Right hindlimb (tissue), 1 donor: ENCODE results near the gene WDR45B.

Experiments used
- DNase-seq: peaks from one replicate; pipeline ENCODE4 v3.0.0-alpha.2; 2018

WDR45B gene

DNA sequence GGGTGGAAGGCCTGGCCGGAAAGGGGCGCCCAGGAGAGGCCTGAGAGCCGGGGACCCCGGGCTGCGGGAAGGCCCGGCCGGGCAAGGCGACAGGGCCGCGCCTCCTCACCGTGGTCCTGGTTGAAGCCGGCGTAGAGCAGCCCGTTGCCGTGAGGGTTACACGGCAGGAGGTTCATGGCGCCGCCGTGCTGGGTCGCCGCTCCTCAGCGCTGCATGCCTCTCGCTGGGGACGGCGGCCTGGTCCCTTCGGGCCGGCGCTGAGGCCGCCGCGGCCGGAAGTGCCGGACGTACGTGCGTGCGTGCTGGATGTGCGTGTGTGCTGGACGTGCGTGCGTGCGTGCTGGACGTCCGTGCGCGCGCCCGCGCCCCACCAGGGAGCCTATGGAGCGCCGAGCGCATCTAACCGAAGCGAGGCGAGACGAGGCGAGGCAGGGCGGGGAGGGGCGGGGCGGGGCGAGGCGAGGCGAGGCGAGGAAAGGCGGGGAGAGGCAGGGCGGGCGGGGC, at the start of gene WDR45B:
TSS of gene WDR45B (minus strand) at position 280 of the 504 bp plus-strand sequence. CDS start at position 176, 104 bp downstream.
- DNase-seq = peak; percentile 98

DNA sequence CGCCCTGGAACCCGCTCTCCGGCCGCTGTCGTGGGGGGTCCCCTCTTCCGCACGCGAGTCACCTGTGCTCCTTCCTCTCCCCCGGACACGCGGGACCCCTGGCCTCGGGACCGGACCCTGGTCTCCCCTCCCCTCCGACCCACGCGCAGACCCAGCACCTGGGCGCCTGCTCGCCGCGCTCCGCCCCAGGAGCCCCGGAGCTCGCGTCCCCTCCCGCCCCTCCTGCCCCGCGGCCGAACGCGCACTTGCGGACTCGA, 49.5 kb upstream of the WDR45B start:
- no peak for DNase-seq

DNA sequence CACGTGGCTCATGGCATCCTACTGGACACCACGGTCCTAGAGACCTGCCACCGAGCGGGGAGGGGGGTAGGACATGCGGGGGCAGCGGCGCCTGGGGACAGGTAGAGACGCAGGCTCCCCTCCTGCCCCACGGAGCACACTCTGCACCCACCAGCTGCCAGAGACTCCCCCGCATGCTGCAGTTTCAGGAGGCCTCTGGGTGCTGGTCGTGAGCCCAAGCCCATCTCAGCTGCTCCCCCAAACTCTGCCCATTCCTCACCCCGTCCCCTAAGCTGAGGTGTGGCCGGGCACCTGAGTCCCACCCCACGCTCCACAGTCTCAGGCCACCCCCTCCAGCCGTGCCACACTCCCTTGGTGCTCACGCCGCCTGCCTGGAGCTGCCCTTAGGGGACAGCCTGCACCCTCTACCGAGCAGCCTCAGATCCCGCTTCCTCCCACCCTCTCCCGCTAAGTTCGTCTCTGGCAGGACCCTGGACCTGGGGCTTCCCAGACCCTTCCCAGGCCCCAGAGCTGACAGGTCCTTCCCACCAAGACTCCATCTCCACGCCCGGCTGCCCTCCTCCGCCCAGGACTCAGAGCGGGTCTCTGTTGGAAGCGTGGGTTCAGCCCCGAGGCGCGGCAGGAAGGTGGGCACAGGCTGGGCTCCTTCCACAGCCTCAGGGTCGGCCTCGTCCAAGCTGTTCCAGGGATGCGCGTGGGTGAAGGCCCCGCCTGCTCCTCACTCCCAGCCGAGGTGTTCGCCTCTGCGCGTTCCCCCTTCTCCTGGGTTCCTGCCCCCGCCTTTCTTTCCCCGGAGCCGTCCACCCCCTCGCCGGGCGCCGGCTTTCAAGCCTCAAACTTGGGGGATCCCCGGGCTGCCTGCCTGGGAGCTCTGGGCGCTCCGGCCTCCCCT, 48.9 kb upstream of the WDR45B start:
- no peak for DNase-seq

DNA sequence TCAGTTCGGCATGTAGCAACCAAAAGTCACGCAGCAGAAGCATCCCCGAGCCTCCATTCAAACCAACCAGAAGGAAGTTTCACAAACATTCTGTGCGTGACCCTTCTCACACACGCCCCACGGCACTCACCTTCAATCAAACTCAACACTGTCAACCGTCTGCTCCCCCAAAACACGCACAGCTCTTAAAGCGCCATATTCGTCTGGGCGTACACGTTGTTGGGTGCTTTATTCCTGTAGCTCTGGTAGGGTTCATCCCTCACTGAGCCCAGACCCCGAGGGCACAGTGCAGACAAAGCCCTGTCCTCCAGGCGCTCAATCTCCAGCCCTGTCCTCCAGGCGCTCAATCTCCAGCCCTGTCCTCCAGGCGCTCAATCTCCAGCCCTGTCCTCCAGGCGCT, 48.0 kb upstream of the WDR45B start:
- no peak for DNase-seq

DNA sequence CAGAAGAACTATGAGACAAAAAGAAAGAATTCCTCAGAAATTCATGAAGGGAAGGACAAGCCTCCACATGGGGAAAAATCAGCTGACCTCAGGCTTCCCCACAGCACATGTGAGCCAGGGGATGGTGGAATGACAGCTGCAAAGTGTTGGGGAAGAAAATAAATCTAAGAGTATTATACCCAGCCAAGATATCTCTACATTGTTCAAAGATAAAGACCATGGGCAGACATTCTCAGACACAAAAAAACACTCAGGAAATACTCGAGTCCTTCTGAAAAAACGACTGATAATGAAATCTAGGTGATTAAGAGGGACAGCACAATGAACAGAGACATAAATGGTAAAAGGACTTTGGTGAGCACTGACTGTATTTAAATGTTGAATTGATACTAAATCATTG, 46.4 kb upstream of the WDR45B start:
- DNase-seq = no peak

DNA sequence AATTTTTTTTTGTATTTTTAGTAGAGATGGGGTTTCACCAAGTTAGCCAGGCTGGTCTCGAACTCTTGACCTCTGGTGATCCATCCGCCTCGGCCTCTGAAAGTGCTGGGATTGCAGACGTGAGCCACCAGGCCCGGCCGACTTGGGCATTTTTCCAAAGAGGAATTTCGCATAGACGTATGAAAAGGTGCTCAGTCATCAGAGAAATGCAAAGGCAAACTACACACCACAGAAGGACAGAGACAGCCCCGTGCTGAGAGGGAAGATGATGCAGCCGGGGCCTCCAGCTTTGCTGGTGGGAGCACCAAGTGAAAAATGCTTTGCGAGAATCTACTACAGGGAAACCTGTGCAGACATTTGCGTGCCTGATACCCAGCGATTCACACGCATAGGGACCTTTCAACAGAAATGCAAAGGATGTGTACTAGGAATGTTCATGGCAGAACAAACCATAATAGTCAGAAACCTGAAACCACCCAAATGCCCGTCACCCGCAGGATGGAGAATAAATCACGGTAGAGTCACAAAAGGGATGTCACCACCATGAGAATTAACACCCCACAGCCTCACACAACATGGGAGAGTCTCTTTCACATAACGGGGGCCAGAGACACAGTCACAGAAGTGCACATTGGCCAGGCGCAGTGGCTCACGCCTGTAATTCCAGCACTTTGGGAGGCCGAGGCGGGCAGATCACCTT, 45.1 kb upstream of the WDR45B start:
- DNase-seq = no peak

DNA sequence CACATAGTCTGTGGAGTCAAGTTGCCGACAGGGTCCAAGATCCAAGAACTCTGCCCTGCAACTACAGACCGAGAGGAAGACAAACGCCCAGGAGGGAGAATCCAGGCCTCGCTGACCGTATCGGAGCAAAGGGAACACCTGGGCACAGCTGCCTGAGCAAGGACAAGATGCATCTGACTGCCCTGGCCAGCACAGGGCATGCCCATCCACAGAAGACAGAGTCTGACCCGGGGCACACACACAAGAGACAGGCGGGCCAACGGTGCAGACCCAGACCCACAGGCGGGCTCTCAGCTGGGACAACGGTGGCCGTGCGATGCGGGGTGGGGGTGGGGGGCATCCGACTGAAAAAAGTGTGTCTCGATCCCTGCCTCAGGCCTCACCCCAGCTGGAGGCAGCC, 44.0 kb upstream of the WDR45B start:
- DNase-seq = no peak

DNA sequence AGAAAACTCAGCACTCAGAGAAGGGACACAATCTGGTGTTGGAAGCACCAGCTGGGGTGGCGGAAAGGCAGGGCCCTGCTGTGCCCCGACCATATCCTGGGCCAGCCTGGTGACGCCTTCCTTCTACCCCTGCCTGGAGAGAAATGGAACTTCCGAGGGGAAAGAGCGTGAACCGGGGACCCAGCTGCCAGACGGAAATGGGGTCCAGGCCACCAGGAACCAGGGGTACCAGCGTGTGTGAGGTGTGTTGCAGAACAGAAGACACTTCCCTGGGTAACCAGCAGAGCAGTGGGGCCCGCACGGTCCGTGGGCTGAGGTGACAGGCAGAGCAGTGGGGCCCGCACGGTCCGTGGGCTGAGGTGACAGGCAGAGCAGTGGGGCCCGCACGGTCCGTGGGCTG, 43.5 kb upstream of the WDR45B start:
- DNase-seq = no peak

DNA sequence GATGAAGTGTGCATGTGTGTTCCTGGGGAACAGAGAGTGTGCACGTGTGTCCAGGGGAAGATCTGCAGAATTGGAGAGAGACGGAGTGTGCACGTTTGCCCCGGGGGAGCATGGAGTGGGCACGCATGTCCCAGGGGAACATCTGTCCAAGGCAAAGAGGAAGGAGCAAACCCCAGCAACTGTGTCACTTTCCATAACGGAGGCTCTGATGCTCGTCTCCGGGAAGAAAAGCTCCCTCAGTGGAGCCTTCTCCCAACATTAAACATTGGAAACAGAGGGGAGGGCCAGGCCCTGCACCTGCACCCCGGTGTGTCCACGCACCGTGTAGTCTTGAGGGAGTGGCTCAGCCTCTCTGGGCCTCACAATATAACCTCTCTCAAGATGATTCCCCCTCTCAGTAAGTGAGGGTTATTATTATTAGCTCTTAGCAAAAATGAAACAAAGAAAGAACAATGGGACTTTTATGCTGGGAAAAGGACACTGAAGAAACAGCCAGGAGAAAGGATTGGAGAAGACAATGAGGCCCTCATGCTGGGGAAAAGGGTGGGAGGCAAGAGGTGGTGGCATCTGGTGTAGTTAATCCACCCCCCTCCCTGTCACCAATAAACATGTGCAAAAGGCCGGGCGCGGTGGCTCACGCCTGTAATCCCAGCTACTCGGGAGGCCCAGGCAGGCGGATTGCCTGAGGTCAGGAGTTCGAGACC, 42.7 kb upstream of the WDR45B start:
- DNase-seq = no peak

DNA sequence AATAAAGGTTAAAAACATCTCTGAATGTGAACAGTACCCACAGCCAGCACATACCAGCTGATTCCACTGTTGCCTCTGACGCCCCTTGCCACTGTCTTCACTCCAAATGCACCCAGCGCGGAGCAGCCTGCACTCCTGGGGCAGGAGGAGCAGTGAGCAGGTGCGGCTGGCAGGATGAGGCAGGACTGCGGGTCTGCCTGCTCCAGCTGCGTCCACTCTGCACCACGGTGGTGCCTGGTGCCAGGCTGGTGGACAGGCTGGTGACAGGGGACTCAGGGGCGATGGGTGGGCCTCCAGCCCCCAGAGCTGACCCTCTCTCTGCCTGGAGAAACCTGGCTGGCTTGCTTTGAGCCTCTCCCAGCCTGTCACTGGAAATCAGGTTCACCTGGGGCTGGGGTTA, 40.8 kb upstream of the WDR45B start:
- no peak for DNase-seq

DNA sequence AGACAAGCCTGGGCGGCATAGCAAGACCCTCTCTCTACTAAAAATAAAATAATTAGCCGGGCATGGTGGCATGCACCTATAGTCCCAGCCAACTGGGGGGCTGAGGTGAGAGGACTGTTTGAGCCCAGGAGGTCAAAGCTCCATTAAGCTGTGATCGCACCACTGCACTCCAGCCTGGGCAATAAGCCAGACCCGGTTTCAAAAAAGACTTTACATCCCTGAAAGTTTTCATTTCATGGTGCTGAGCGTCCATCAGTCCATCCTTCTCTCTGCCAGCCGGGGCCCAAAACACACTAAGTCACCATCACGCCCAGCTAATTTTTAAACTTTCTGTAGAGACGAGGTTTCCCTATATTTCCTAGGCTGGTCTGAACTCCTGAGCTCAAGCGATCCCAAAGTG, 39.6 kb upstream of the WDR45B start:
- DNase-seq = no peak

DNA sequence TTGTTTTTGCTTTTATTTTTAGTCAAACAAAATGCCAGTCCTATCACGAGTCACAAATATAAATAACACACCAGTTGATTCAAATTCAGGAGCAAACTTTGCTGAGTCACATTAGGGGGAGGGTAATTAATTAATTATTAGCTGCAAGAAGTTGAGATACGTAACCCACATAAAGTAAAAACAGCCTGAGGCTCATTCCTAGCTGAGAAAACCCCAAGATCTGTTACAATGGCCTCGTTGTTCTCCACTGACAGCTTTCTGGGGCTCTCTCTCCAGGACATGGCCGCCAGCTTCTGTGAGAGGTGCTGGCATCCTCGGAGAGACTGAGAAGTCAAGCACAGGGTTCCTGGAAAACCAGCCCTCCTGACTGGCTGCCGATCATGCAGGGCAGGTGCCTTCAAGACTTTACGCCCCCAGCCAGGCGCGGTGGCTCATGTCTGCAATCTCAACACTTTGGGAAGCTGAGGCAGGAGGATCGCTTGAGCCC, 39.2 kb upstream of the WDR45B start:
- no peak for DNase-seq

DNA sequence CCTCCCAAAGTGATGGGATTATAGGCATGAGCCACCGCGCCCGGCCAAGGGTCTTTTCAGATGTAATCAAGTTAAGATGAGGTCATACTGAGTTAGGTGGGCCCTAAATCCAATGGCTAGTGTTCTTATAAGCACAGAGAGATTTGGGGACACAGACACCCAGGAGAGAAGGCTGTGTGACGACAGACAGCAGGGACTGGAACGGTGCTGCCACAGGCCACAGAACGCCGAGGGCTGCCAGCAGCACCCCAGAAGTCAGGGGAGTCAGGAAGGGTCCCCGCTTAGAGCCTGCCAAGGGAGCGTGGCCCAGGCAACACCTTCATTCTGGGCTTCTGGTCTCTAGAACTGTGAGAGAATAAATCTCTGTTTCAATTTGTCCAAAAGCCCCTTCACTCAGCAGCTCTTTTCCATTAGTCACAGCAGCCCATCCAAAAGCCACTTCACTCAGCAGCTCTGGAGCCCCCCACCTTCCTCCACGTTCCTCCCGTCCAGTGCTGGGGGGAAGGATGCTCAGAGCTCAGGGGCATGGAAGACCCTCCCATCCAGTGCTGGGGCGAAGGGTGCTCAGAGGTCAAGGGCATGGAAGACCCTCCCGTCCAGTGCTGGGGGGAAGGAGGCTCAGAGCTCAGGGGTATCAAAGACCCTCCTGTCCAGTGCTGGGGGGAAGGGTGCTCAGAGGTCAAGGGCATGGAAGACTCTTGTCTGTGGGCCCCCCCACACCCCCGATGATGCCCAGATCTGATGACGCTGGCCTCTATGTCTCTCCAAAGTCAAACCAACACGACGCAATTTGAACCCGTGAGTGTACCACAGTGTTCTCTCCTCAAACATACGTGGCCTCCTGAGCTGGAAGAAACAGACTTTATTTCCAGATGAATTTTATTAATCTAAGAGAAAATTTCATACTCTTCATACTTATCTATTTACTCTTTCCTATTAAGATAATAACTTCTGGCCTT, 38.4 kb upstream of the WDR45B start:
- DNase-seq = no peak

DNA sequence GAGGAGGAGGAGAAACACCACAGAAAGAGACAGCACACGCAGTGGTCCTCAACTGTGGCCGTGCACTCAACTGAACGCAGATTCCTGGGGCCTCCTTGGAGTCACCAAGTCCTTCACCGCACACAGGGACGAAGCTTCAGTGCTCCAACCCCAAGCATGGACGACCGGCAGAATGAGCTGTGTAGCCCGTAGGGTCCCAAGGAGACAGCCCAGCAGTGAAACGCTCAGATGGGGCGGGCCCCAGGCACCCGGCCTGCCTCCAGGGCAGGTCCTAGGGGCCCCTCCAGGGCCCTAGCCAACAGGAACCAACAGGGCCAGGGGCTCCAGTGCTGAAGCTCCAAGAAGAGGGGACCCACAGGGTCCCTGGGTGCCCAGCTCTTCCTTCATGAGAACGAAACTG, 37.0 kb upstream of the WDR45B start:
- DNase-seq = no peak

DNA sequence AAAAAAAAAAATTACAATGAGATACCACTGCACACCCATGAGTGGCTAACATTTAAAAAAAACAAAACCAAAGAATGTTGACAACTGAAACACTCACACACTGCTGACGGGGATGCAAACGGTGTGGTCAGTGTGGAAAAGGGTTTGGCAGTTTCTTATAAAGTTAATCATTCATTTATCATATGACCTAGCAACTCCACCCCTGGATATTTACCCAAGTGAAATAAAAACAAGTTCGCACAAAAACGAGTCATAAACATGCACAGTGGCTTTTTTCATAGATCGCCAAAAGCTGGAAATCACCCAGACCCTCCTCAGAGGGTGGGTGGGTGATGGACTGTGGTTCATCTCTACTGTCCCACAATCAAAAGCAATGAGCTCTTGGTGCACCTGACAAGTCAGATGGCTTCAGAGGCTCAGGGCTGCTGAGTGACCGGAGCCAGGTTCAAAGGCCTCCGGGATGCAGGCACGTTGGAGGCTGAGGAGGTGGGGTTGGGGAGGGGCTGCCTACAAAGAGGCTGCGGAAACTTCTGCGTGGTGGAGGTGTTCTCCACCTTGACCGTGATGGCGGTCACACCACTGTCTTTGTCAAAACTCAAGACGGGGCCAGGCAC, 36.1 kb upstream of the WDR45B start:
- DNase-seq = no peak

DNA sequence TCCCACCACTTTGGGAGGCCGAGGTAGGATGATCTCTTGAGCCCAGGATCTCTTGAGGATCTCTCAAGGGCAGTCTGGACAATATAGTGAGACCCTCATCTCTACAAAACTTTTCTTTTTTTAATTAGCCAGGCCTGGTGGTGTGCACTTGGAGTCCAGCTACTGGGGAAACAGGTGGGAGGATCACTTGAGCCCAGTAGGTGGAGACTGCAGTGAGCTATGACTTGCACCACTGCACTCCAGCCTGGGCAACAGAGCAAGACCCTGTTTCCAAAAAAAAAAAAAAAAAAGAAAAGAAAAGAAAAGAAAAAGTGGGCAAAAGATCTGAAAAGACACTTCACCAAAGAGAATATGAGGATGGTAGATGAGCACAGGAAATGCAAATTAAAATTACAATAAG, 35.3 kb upstream of the WDR45B start:
- no peak for DNase-seq

DNA sequence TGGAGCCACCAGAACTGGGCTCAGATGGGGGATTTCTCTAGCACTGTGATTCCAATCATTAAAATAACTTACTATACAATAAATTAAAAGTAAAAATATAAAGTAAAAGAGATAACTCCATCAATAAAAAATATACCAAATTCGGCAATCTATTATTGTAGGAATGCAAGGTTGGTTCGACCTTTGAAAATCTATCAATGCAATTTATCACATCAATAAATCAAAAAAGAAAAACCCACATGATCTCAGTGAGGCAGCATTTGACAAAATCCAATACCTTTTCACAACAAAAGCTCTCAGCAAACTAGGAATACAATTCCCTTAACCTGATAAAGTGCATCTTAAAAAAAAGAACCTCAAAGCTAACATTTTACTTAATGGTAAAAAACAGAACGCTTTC, 33.3 kb upstream of the WDR45B start:
- no peak for DNase-seq

DNA sequence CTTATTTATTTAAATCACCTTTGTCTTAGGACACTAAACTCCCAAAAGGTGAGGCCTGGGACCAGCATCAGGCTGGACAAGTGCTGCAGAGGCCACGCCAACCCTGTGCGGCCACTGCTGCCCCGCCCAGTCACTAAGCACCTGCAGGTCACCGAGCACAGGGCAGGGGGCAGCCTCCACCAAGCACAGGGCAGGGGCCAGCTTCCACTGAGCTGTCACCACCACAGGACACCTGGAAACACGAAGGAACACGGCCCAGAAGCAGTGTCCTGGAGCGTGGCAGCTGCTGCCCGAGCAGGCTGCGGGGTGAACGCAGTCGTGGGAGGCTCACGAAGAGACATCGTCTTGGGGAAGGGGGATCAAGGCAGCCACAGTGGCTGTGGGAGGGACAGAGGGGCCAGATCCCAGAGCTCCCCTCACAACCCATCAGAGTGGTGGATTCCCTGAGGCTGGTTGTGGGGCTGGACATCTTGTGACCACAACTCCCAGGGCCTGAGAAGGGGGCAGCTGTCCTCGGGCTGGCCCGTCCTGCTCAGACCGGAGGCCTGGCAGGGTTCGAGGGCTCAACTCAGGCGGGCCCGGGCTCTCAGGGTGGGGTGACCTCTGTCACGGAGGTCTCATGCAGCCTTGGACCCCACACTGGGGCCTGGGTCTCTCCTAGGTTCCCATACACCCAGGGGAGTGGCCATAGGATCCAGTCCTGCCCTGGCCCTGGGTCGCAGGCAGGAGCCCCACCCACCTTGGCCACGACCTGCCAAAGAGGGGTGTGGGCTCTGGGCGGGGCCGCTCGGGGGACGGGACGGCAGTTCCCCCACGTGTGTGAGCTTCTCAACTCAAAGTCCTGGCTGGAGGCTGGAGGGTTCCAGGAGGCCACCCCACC, 31.6 kb upstream of the WDR45B start:
- DNase-seq = no peak

DNA sequence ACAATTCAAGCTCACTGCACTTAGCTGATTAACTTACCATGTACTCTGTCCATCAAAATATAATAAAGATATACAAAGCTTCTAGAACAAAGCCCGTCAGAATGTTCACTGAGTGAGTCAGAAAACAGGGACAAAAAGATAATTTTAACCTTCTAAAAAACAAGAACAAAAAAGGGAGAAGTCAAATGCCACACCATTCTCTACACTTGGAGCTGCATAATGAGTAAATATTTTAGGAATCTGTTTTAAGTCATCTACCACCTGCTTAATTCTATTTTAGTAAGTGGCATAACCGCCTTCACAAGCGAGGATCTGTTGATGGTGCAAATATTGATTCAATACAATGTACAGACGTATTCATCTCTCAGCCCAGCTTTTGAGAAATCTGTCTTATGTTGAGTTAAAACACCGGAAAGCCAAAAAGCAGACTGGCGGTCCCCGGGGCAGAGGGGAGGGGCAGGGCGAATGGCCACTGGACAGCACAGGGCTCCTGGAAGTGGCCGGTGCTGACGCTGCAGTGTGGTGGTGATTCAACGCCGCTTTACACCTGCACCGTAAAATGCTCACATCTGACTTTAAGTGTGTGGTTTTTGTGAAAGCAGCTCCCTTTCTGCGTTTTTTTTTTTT, 30.1 kb upstream of the WDR45B start:
- no peak for DNase-seq

DNA sequence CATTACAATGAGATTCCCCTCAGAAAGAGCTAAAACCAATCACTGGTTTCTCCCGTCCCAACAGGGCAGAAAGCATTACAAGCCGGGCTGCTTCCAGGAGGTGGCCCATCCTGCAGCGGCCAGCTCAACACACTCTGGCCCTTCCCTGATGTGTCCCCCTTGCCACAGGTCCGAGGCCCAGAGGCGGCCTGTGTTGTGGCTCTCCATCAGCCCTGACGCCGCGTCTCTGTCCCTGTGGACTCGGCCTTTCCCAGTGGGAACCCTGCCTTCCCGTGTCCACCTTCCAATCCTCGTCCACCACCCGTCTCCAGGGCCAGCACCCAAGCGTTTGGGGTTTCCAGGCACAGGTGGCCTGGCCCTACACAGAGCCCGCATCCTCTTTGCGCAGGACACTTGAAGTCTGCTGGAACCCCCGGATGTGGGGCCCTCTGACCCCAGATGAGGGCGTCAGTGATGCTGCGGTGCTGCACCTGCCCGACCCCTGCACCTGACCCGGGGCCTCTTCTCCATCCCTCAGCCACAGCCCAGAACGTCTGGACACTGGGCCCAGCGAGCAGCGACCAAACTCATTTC, 29.2 kb upstream of the WDR45B start:
- DNase-seq = no peak
